HepG2 (cell line): ENCODE results near the gene ATP6V0D1. TPM values are rescaled to one million over a fixed set of nuclear protein-coding genes. Genes with fewer than 3 reads are reported as not detected.

Experiments
- BCL6 ChIP-seq: IDR thresholded peaks from 2 replicates; pipeline ENCODE4 v1.6.1; 2016; ENCODE audit warnings: missing genetic modification reagents, missing compliant biosample characterization
- FOSL2 ChIP-seq: sonication (generic); formaldehyde crosslinking; IDR thresholded peaks from 2 replicates; pipeline ENCODE4 v1.4.0; 2020; ENCODE audit warnings: missing genetic modification reagents
- IRF9 ChIP-seq: sonication (generic); formaldehyde crosslinking; IDR thresholded peaks from 2 replicates; pipeline ENCODE4 v1.8.0; 2022; ENCODE audit warnings: missing genetic modification reagents, mild to moderate bottlenecking, borderline replicate concordance
- MXD3 ChIP-seq: IDR thresholded peaks from 2 replicates; pipeline ENCODE4 v1.6.1; 2016; ENCODE audit warnings: mild to moderate bottlenecking, missing biosample characterization, missing genetic modification reagents
- NFYC ChIP-seq: IDR thresholded peaks from 2 replicates; pipeline ENCODE4 v1.6.1; 2016; ENCODE audit warnings: missing genetic modification reagents, missing compliant biosample characterization
- POLR2G ChIP-seq: fragments of 200-400 bp; formaldehyde crosslinking; IDR thresholded peaks from 2 replicates; pipeline ENCODE4 v1.6.1; 2018; ENCODE audit warnings: mild to moderate bottlenecking, low read depth, low read length, moderate library complexity
- SIN3A ChIP-seq: IDR thresholded peaks from 2 replicates; pipeline ENCODE4 v1.6.1; 2011; ENCODE audit warnings: low read depth, mild to moderate bottlenecking, control low read depth, low read length, borderline replicate concordance
- ZBTB2 ChIP-seq: sonication (generic); formaldehyde crosslinking; IDR thresholded peaks from 2 replicates; pipeline ENCODE4 v1.8.0; 2022; ENCODE audit warnings: low read depth, missing genetic modification reagents
- ZC3H13 ChIP-seq: sonication (generic); formaldehyde crosslinking; IDR thresholded peaks from 2 replicates; pipeline ENCODE4 v1.8.1; 2023; ENCODE audit warnings: mild to moderate bottlenecking, missing genetic modification reagents, moderate library complexity
- ZC3H4 ChIP-seq: sonication (generic); formaldehyde crosslinking; IDR thresholded peaks from 2 replicates; pipeline ENCODE4 v1.4.0; 2020; ENCODE audit warnings: missing genetic modification reagents, borderline replicate concordance
- ZMAT3 ChIP-seq: sonication (generic); formaldehyde crosslinking; conservative IDR thresholded peaks from 2 replicates; pipeline ENCODE4 v1.7.0; 2021; ENCODE audit warnings: missing genetic modification reagents
- ZNF777 ChIP-seq: sonication (generic); formaldehyde crosslinking; IDR thresholded peaks from 2 replicates; pipeline ENCODE4 v1.4.0; 2020; ENCODE audit warnings: missing genetic modification reagents
- ZNF780A ChIP-seq: sonication (generic); formaldehyde crosslinking; IDR thresholded peaks from 2 replicates; pipeline ENCODE4 v1.8.0; 2022; ENCODE audit warnings: mild to moderate bottlenecking, missing genetic modification reagents, moderate library complexity
- polyA plus RNA-seq, 8 experiments: library from polyadenylated mRNA; depleted of rRNA in 3 of 8; stranded (reverse) in 7 of 8; unstranded in 1 of 8; fragments of >200 nt; fragmentation: Illumina TruSeq in 4 of 8; extraction: Trizol in 4 of 8; gene quantifications; 2 replicates each; pipeline versions ENCODE4 v1.2.1 to v1.2.3, GENCODE V29; 2011 to 2016; ENCODE audit warnings: low read depth in 4 of 8, missing spikeins in 1 of 8, mixed read lengths in 1 of 8; ENCODE audit not compliant: insufficient read depth in 1 of 8
- total RNA-seq, 5 experiments: library from RNA; depleted of rRNA; stranded (reverse); fragments of >200 nt; fragmentation: Illumina TruSeq; extraction: Trizol; gene quantifications; 2 replicates each; pipeline ENCODE4 v1.2.3, GENCODE V29; 2016; ENCODE audit warnings: low read depth in 1 of 5
- TF ChIP-seq, protein P1 (sequence below): sonication (generic); formaldehyde crosslinking; IDR thresholded peaks from 2 replicates; pipeline ENCODE4 v1.5.1; 2020; ENCODE audit warnings: mild to moderate bottlenecking, missing genetic modification reagents, borderline replicate concordance
- TF ChIP-seq, protein P2 (sequence below): sonication (generic); formaldehyde crosslinking; IDR thresholded peaks from 2 replicates; pipeline ENCODE4 v1.4.0; 2020; ENCODE audit warnings: missing genetic modification reagents, borderline replicate concordance

ATP6V0D1 gene
- total and polyA plus RNA-seq, 2 of the 13 experiments (the other 11 are each of a cell fraction or from before 2014, with no cell fraction given), result 51.1 to 61.3 TPM

DNA sequence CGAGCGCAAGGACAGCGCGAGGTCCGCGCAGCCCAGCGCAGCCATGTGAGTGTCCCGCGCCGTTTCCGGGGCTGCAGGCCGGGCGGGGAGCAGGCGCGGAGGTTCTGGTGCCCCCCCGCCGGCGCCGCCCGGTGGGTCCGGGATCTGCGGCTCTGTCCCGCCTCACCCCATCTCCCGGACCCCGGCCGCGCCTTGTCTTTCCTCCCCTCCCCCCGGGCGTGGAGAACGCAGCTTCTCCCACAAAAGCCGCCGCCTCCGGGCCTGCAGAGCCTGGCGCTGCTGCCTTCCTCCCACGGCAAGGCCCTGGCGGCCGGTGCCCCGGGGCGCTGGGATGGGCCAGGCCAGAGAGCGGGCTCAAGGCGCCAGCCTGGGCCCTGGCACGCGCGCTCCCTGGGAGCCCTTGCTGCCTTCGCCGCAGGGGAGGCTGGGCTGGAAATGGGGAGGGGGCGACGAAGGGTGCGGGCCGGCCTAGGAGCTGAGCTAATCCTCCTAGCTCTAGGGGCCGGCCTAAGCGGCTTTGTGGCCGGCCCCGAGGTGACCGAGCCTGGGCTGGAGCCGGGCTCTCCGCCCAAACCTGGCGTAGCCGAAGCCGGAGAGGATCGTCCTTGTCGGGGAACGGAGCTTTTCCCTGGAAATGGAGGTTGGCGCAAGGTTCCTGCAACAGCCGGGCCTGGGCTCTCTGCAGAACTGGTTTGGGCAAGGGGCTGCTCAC, 48.1 kb upstream of the ATP6V0D1 start (continued):
- no peak for TF ChIP-seq ZC3H4
- no peak for TF ChIP-seq NFYC (CRISPR knock-in tag)
- peak; percentile 68; the same call in 1 of the 2 replicates for TF ChIP-seq ZBTB2 (CRISPR knock-in tag)
- TF ChIP-seq ZC3H13, result no peak
- TF ChIP-seq ZMAT3 (CRISPR knock-in tag), result no peak
- TF ChIP-seq FOSL2 (CRISPR knock-in tag), result no peak; the same call in 1 of the 2 replicates
- TF ChIP-seq IRF9 (CRISPR knock-in tag), result no peak
- peak; percentile 47; the same call in 1 of the 2 replicates for TF ChIP-seq ZNF777
- TF ChIP-seq SIN3A, result peak; percentile 38; the same call in 1 of the 2 replicates
- no peak for TF ChIP-seq BCL6 (CRISPR knock-in tag)
- TF ChIP-seq, protein P1, sequence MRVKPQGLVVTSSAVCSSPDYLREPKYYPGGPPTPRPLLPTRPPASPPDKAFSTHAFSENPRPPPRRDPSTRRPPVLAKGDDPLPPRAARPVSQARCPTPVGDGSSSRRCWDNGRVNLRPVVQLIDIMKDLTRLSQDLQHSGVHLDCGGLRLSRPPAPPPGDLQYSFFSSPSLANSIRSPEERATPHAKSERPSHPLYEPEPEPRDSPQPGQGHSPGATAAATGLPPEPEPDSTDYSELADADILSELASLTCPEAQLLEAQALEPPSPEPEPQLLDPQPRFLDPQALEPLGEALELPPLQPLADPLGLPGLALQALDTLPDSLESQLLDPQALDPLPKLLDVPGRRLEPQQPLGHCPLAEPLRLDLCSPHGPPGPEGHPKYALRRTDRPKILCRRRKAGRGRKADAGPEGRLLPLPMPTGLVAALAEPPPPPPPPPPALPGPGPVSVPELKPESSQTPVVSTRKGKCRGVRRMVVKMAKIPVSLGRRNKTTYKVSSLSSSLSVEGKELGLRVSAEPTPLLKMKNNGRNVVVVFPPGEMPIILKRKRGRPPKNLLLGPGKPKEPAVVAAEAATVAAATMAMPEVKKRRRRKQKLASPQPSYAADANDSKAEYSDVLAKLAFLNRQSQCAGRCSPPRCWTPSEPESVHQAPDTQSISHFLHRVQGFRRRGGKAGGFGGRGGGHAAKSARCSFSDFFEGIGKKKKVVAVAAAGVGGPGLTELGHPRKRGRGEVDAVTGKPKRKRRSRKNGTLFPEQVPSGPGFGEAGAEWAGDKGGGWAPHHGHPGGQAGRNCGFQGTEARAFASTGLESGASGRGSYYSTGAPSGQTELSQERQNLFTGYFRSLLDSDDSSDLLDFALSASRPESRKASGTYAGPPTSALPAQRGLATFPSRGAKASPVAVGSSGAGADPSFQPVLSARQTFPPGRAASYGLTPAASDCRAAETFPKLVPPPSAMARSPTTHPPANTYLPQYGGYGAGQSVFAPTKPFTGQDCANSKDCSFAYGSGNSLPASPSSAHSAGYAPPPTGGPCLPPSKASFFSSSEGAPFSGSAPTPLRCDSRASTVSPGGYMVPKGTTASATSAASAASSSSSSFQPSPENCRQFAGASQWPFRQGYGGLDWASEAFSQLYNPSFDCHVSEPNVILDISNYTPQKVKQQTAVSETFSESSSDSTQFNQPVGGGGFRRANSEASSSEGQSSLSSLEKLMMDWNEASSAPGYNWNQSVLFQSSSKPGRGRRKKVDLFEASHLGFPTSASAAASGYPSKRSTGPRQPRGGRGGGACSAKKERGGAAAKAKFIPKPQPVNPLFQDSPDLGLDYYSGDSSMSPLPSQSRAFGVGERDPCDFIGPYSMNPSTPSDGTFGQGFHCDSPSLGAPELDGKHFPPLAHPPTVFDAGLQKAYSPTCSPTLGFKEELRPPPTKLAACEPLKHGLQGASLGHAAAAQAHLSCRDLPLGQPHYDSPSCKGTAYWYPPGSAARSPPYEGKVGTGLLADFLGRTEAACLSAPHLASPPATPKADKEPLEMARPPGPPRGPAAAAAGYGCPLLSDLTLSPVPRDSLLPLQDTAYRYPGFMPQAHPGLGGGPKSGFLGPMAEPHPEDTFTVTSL (CRISPR knock-in tag), result no peak
- peak; percentile 62 for TF ChIP-seq POLR2G
- TF ChIP-seq, protein P2, sequence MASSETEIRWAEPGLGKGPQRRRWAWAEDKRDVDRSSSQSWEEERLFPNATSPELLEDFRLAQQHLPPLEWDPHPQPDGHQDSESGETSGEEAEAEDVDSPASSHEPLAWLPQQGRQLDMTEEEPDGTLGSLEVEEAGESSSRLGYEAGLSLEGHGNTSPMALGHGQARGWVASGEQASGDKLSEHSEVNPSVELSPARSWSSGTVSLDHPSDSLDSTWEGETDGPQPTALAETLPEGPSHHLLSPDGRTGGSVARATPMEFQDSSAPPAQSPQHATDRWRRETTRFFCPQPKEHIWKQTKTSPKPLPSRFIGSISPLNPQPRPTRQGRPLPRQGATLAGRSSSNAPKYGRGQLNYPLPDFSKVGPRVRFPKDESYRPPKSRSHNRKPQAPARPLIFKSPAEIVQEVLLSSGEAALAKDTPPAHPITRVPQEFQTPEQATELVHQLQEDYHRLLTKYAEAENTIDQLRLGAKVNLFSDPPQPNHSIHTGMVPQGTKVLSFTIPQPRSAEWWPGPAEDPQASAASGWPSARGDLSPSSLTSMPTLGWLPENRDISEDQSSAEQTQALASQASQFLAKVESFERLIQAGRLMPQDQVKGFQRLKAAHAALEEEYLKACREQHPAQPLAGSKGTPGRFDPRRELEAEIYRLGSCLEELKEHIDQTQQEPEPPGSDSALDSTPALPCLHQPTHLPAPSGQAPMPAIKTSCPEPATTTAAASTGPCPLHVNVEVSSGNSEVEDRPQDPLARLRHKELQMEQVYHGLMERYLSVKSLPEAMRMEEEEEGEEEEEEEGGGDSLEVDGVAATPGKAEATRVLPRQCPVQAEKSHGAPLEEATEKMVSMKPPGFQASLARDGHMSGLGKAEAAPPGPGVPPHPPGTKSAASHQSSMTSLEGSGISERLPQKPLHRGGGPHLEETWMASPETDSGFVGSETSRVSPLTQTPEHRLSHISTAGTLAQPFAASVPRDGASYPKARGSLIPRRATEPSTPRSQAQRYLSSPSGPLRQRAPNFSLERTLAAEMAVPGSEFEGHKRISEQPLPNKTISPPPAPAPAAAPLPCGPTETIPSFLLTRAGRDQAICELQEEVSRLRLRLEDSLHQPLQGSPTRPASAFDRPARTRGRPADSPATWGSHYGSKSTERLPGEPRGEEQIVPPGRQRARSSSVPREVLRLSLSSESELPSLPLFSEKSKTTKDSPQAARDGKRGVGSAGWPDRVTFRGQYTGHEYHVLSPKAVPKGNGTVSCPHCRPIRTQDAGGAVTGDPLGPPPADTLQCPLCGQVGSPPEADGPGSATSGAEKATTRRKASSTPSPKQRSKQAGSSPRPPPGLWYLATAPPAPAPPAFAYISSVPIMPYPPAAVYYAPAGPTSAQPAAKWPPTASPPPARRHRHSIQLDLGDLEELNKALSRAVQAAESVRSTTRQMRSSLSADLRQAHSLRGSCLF (CRISPR knock-in tag), result no peak
- TF ChIP-seq ZNF780A (CRISPR knock-in tag), result no peak
- peak; percentile 47; the same call in 1 of the 2 replicates for TF ChIP-seq MXD3 (CRISPR knock-in tag)
